Hepatocyte (in vitro differentiated cells): ENCODE results near the gene HIP1.
"Not testable (repeated sequence)": the region's sequence is repeated elsewhere in the genome, so short reads cannot be mapped to it uniquely, and the experiment has no call there.

Experiments
- EZH2 ChIP-seq: fragments of 200-600 bp; sonication (generic); IDR thresholded peaks from 2 replicates; pipeline ENCODE4 v1.6.1; 2016; ENCODE audit warnings: antibody characterized with exemption, mild to moderate bottlenecking, borderline replicate concordance
- EZH2phosphoT487 ChIP-seq: fragments of 200-600 bp; sonication (generic); IDR thresholded peaks from one replicate; pipeline ENCODE4 v1.6.1; 2018; ENCODE audit warnings: antibody characterized with exemption, mild to moderate bottlenecking, low read depth, moderate library complexity; ENCODE audit not compliant: unreplicated experiment, severe bottlenecking
- TF ChIP-seq, protein P1 (sequence below): fragments of 200-600 bp; sonication (generic); IDR thresholded peaks from 2 replicates; pipeline ENCODE4 v1.5.1; 2016; ENCODE audit warnings: antibody characterized with exemption, mild to moderate bottlenecking; ENCODE audit not compliant: poor library complexity

- TF ChIP-seq, protein P1, sequence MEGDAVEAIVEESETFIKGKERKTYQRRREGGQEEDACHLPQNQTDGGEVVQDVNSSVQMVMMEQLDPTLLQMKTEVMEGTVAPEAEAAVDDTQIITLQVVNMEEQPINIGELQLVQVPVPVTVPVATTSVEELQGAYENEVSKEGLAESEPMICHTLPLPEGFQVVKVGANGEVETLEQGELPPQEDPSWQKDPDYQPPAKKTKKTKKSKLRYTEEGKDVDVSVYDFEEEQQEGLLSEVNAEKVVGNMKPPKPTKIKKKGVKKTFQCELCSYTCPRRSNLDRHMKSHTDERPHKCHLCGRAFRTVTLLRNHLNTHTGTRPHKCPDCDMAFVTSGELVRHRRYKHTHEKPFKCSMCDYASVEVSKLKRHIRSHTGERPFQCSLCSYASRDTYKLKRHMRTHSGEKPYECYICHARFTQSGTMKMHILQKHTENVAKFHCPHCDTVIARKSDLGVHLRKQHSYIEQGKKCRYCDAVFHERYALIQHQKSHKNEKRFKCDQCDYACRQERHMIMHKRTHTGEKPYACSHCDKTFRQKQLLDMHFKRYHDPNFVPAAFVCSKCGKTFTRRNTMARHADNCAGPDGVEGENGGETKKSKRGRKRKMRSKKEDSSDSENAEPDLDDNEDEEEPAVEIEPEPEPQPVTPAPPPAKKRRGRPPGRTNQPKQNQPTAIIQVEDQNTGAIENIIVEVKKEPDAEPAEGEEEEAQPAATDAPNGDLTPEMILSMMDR, result not testable (repeated sequence)
- TF ChIP-seq EZH2, EZH2phosphoT487: not testable (repeated sequence)
Measured at GRCh38 chr7:75492020-75492419, 246.7 kb downstream of the HIP1 start, which contains the start of gene SPDYE5.
